Measurements from ENCODE around the gene PRKCA.

- TF ChIP-seq CTCF (IDR thresholded peaks at IDR 0.05) (no peak), POLR2AphosphoS5 (IDR thresholded peaks at IDR 0.05; ENCODE audit: insufficient read depth in 1 of 2, low read depth in 1 of 2) (no peak), POLR2A (IDR thresholded peaks at IDR 0.05) (no peak)
Observed at GRCh38 chr17:66655861-66656260, 353.4 kb downstream of the PRKCA start.

Data from vagina (tissue), 2 donors.